MCF 10A (cell line): ENCODE measurements around the gene SCN8A. TPM values are rescaled to one million over a fixed set of nuclear protein-coding genes. Genes with fewer than 3 reads are reported as not detected.

Source experiments
- BruUV-seq: library from RNA; stranded (reverse); fragments of 400-500 nt; replicated peaks from 2 replicates; lab custom pipeline; 2021; lab: Mats Ljungman, UMichigan
- CTCF ChIA-PET: fragments of 300-600 bp; sonication (Branson Sonifier 250); formaldehyde crosslinking; extraction: SDS; loops from one replicate; lab custom pipeline; 2021; ENCODE audit warnings: antibody characterized with exemption, inconsistent platforms; lab: Yijun Ruan, JAX
- POLR2A ChIA-PET: fragments of 300-600, 350-650 bp; sonication (Branson Sonifier 250); formaldehyde crosslinking; extraction: SDS; loops from one replicate; lab custom pipeline; 2020; ENCODE audit warnings: antibody characterized with exemption, inconsistent platforms; lab: Yijun Ruan, JAX
- DNase-seq: peaks from one replicate; pipeline ENCODE4 v3.0.0-alpha.2; 2018; ENCODE audit not compliant: unreplicated experiment
- H3K27ac Mint-ChIP-seq: one replicate; pipeline ENCODE4 v1.8.0; 2022; ENCODE audit warnings: mild to moderate bottlenecking, low read depth, mixed read lengths; ENCODE audit not compliant: unreplicated experiment
- H3K27me3 Mint-ChIP-seq: one replicate; pipeline ENCODE4 v1.8.0; 2022; ENCODE audit warnings: mixed read lengths; ENCODE audit not compliant: insufficient read depth, unreplicated experiment
- H3K36me3 Mint-ChIP-seq: one replicate; pipeline ENCODE4 v1.8.0; 2022; ENCODE audit warnings: mild to moderate bottlenecking, moderate library complexity, mixed read lengths; ENCODE audit not compliant: insufficient read depth, unreplicated experiment
- H3K4me1 Mint-ChIP-seq: one replicate; pipeline ENCODE4 v1.8.0; 2022; ENCODE audit warnings: mixed read lengths; ENCODE audit not compliant: insufficient read depth, unreplicated experiment
- H3K4me3 Mint-ChIP-seq: one replicate; pipeline ENCODE4 v1.8.0; 2022; ENCODE audit warnings: mild to moderate bottlenecking, moderate library complexity, mixed read lengths; ENCODE audit not compliant: unreplicated experiment
- H3K9me3 Mint-ChIP-seq: one replicate; pipeline ENCODE4 v1.8.0; 2022; ENCODE audit warnings: mixed read lengths; ENCODE audit not compliant: unreplicated experiment
- CTCF ChIP-seq: fragments of 200-600 bp; IDR thresholded peaks from one replicate; pipeline ENCODE4 v1.8.0; 2022; ENCODE audit warnings: antibody characterized with exemption, mild to moderate bottlenecking; ENCODE audit not compliant: unreplicated experiment
- intact Hi-C: fragments of 100-400 bp; cut with micrococcal nuclease; formaldehyde crosslinking; loops from 2 replicates; pipeline ENCODE4 v1.14.1; 2022
- total RNA-seq: library from RNA; stranded (reverse); gene quantifications from 2 replicates; pipeline ENCODE4 v1.2.3, GENCODE V29; 2022

Gene SCN8A
- total RNA-seq, 1 experiment from 2014 or later = 0.70 TPM

- Mint-ChIP-seq H3K9me3 (no peaks in the 10 kb centered on the region), H3K4me1 (no peaks in the 10 kb centered on the region), H3K36me3 (no peaks in the 10 kb centered on the region), H3K27me3 (peaks cover 23% of the 10 kb centered on the region), H3K27ac (no peak overlapping the region), H3K4me3 (no peak overlapping the region)
- ChIA-PET POLR2A (no interaction called here), CTCF (interaction anchor here (0.6 to 4.6 kb wide), 3 partner anchors 17 to 455 kb away, joined by 3 to 77 read pairs (median 7); partner anchors contain the start of gene SLC4A8)
- no peak for DNase-seq
- intact Hi-C loops = loop anchor here (5.0 kb wide), 3 partner anchors 55 to 230 kb away; partner anchors contain the start of gene SCN8A
- no peak for TF ChIP-seq CTCF
- no TSS peak for BruUV-seq
Observed at GRCh38 chr12:51822261-51822616, 231.2 kb downstream of the SCN8A start.

GRCh38 chr12:51822956-51823355 lies 231.9 kb downstream of the SCN8A start:
- BruUV-seq = no TSS peak
- intact Hi-C loops = loop anchor here (5.0 kb wide), 3 partner anchors 54 to 231 kb away; partner anchors contain the start of gene SCN8A

GRCh38 chr12:51823875-51824565 lies 233.0 kb downstream of the SCN8A start:
- CTCF ChIA-PET = interaction anchor here (0.5 to 4.6 kb wide), 61 partner anchors 9 to 587 kb away, joined by 3 to 77 read pairs (median 5); partner anchors contain the start of genes GALNT6 and SLC4A8
- DNase-seq = peak; percentile 81
- peak; percentile 72 for TF ChIP-seq CTCF
- Mint-ChIP-seq H3K4me1 (peaks cover 12% of the 10 kb centered on the region), H3K4me3 (no peak overlapping the region), H3K27ac (no peak overlapping the region), H3K9me3 (no peaks in the 10 kb centered on the region), H3K36me3 (no peaks in the 10 kb centered on the region), H3K27me3 (peaks cover 12% of the 10 kb centered on the region)
- POLR2A ChIA-PET = interaction anchor here (0.6 to 1.7 kb wide), 4 partner anchors 140 to 515 kb away, joined by 3 to 12 read pairs (median 4); no protein-coding TSS in a partner anchor
- BruUV-seq = no TSS peak
- intact Hi-C loops = loop anchor here (1.0 to 5.0 kb wide), 6 partner anchors 53 to 403 kb away; partner anchors contain the start of gene SCN8A

More at GRCh38 chr12:51822956-51823355, 231.9 kb downstream of the SCN8A start:
- DNase-seq = no peak
- POLR2A ChIA-PET = interaction anchor here (1.7 kb wide), 1 partner anchor 139 kb away, joined by 12 read pairs; no protein-coding TSS in a partner anchor
- Mint-ChIP-seq H3K27me3 (peaks cover 16% of the 10 kb centered on the region), H3K4me1 (peaks cover 5% of the 10 kb centered on the region), H3K9me3 (no peaks in the 10 kb centered on the region), H3K36me3 (no peaks in the 10 kb centered on the region), H3K4me3 (no peak overlapping the region), H3K27ac (no peak overlapping the region)
- CTCF ChIA-PET = interaction anchor here (0.5 to 4.6 kb wide), 21 partner anchors 9 to 451 kb away, joined by 3 to 77 read pairs (median 6); partner anchors contain the start of gene SLC4A8
- TF ChIP-seq CTCF = no peak

GRCh38 chr12:51825216-51825615 lies 234.2 kb downstream of the SCN8A start:
- peaks cover 12% of the 10 kb centered on the region for H3K4me1 Mint-ChIP-seq
- ChIA-PET CTCF (interaction anchor here (1.0 to 4.6 kb wide), 16 partner anchors 11 to 453 kb away, joined by 3 to 77 read pairs (median 5); partner anchors contain the start of genes GALNT6 and SLC4A8), POLR2A (no interaction called here)
- no peak for DNase-seq
- no peak overlapping the region for H3K27ac Mint-ChIP-seq
- no TSS peak for BruUV-seq
- H3K27me3 Mint-ChIP-seq = peaks cover 2% of the 10 kb centered on the region
- H3K9me3 Mint-ChIP-seq = no peaks in the 10 kb centered on the region
- no peak for TF ChIP-seq CTCF
- intact Hi-C loops = no loop called here
- H3K36me3 Mint-ChIP-seq = no peaks in the 10 kb centered on the region
- no peak overlapping the region for H3K4me3 Mint-ChIP-seq
